ENCODE measurements around the gene TREX2. TPM values are rescaled to one million over a fixed set of nuclear protein-coding genes. Genes with fewer than 3 reads are reported as not detected.

Gene TREX2
- total and polyA plus RNA-seq, 7 experiments from 2014 or later, result 0.25 to 5.5 (median 2.8) TPM

GRCh38 chrX:153464116-153464515 lies 18.3 kb upstream of the TREX2 start:
- Histone ChIP-seq H3K4me1 (ENCODE audit: control insufficient read depth in 2 of 2, insufficient read depth in 2 of 2, low read length in 2 of 2) (no peaks in the 10 kb centered on the region), H3K27ac (ENCODE audit: low read depth, low read length) (no peak overlapping the region), H3K36me3 (ENCODE audit: control insufficient read depth in 2 of 3, insufficient read depth in 3 of 3, low read length in 3 of 3) (peaks cover 0 to 29% (median 0%) of the 10 kb centered on the region in 3 experiments), H3K27me3 (ENCODE audit: control insufficient read depth in 2 of 2, insufficient read depth in 2 of 2, low read length in 2 of 2) (no peaks in the 10 kb centered on the region), H3K4me3 (ENCODE audit: low read length) (no peak overlapping the region), H3K9me3 (ENCODE audit: control insufficient read depth in 2 of 3, low read length in 3 of 3) (no peaks in the 10 kb centered on the region)
- H3K4me1 Mint-ChIP-seq, result peaks cover 0 to 12% (median 5%) of the 10 kb centered on the region in 7 donors
- H3K4me3 Mint-ChIP-seq, result no peak overlapping the region
- ChIA-PET CTCF (no interaction called here), POLR2A (no interaction called here)
- intact Hi-C loops (cut with micrococcal nuclease), result no loop called here
- no peak overlapping the region for H3K27ac Mint-ChIP-seq
- peaks cover 0 to 8% (median 3%) of the 10 kb centered on the region in 5 donors for H3K36me3 Mint-ChIP-seq
- no peak for DNase-seq
- no peaks in the 10 kb centered on the region for H3K27me3 Mint-ChIP-seq
- H3K9me3 Mint-ChIP-seq, result no peaks in the 10 kb centered on the region
- ATAC-seq, result no peak

DNA sequence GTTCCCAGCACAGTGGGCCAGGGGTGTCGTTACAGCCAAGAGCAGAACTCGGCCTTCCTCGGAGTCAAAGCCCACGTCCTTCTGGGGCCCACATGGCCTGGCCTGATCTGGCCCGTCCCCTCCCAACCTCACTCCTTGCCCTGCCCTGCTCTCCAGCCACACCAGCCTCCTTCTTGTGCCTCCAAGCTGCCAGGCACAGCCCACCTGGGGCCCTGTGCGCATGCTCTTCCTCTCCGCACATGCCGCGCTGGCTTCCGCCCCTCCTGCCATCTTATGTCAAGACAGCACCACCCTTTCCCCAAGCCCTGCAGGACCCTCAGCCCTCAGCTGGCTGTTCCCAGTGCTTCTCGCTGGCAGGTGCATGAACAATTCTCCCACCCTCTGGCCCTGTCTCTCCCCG lies 17.7 kb upstream of the TREX2 start:
- Histone ChIP-seq H3K36me3 (ENCODE audit: control insufficient read depth in 2 of 3, insufficient read depth in 3 of 3, low read length in 3 of 3) (peaks cover 0 to 24% (median 0%) of the 10 kb centered on the region in 3 experiments), H3K27me3 (ENCODE audit: control insufficient read depth in 2 of 2, insufficient read depth in 2 of 2, low read length in 2 of 2) (no peaks in the 10 kb centered on the region), H3K4me3 (ENCODE audit: low read length) (no peak overlapping the region), H3K4me1 (ENCODE audit: control insufficient read depth in 2 of 2, insufficient read depth in 2 of 2, low read length in 2 of 2) (no peaks in the 10 kb centered on the region), H3K9me3 (ENCODE audit: control insufficient read depth in 2 of 3, low read length in 3 of 3) (no peaks in the 10 kb centered on the region), H3K27ac (ENCODE audit: low read depth, low read length) (no peak overlapping the region)
- CTCF ChIA-PET, result no interaction called here
- H3K27ac Mint-ChIP-seq, result no peak overlapping the region
- intact Hi-C loops (cut with micrococcal nuclease), result no loop called here
- no peaks in the 10 kb centered on the region for H3K9me3 Mint-ChIP-seq
- H3K36me3 Mint-ChIP-seq, result peaks cover 0 to 11% (median 4%) of the 10 kb centered on the region in 5 donors
- peaks cover 0 to 9% (median 5%) of the 10 kb centered on the region in 7 donors for H3K4me1 Mint-ChIP-seq
- POLR2A ChIA-PET, result no interaction called here
- ATAC-seq (no peak), DNase-seq (no peak)
- no peaks in the 10 kb centered on the region for H3K27me3 Mint-ChIP-seq
- H3K4me3 Mint-ChIP-seq, result peak overlapping the region in 1 of 10 donors; percentile 48

GRCh38 chrX:153463031-153463430 lies 17.2 kb upstream of the TREX2 start:
- Mint-ChIP-seq H3K9me3 (no peaks in the 10 kb centered on the region), H3K27me3 (no peaks in the 10 kb centered on the region), H3K36me3 (peaks cover 0 to 13% (median 4%) of the 10 kb centered on the region in 5 donors), H3K27ac (no peak overlapping the region), H3K4me1 (peaks cover 0 to 9% (median 5%) of the 10 kb centered on the region in 7 donors), H3K4me3 (peak overlapping the region in 1 of 10 donors; percentile 48)
- H3K27me3 ChIP-seq (ENCODE audit: control insufficient read depth in 2 of 2, insufficient read depth in 2 of 2, low read length in 2 of 2), result no peaks in the 10 kb centered on the region
- DNase-seq (no peak), ATAC-seq (no peak)
- H3K9me3 ChIP-seq (ENCODE audit: control insufficient read depth in 2 of 3, low read length in 3 of 3), result no peaks in the 10 kb centered on the region
- ChIA-PET POLR2A (no interaction called here), CTCF (interaction anchor here (1.0 kb wide), 1 partner anchor 11 kb away, joined by 3 read pairs; no protein-coding TSS in a partner anchor)
- no peak overlapping the region for H3K4me3 ChIP-seq (ENCODE audit: low read length)
- H3K4me1 ChIP-seq (ENCODE audit: control insufficient read depth in 2 of 2, insufficient read depth in 2 of 2, low read length in 2 of 2), result no peaks in the 10 kb centered on the region
- intact Hi-C loops (cut with micrococcal nuclease), result no loop called here
- H3K27ac ChIP-seq (ENCODE audit: low read depth, low read length), result no peak overlapping the region
- H3K36me3 ChIP-seq (ENCODE audit: control insufficient read depth in 2 of 3, insufficient read depth in 3 of 3, low read length in 3 of 3), result peaks cover 0 to 29% (median 0%) of the 10 kb centered on the region in 3 experiments

GRCh38 chrX:153462291-153462690 lies 16.4 kb upstream of the TREX2 start:
- Histone ChIP-seq H3K27me3 (ENCODE audit: control insufficient read depth in 2 of 2, insufficient read depth in 2 of 2, low read length in 2 of 2) (no peaks in the 10 kb centered on the region), H3K4me1 (ENCODE audit: control insufficient read depth in 2 of 2, insufficient read depth in 2 of 2, low read length in 2 of 2) (no peaks in the 10 kb centered on the region), H3K9me3 (ENCODE audit: control insufficient read depth in 2 of 3, low read length in 3 of 3) (no peaks in the 10 kb centered on the region), H3K4me3 (ENCODE audit: low read length) (no peak overlapping the region), H3K36me3 (ENCODE audit: control insufficient read depth in 2 of 3, insufficient read depth in 3 of 3, low read length in 3 of 3) (peaks cover 0 to 35% (median 0%) of the 10 kb centered on the region in 3 experiments), H3K27ac (ENCODE audit: low read depth, low read length) (no peak overlapping the region)
- ChIA-PET CTCF (interaction anchor here (0.6 to 1.8 kb wide), 3 partner anchors 12 to 1063 kb away, joined by 3 to 5 read pairs (median 3); no protein-coding TSS in a partner anchor), POLR2A (no interaction called here)
- Mint-ChIP-seq H3K4me3 (no peak overlapping the region), H3K27me3 (no peaks in the 10 kb centered on the region), H3K27ac (no peak overlapping the region), H3K4me1 (peaks cover 0 to 3% (median 2%) of the 10 kb centered on the region in 7 donors), H3K36me3 (peaks cover 0 to 13% (median 4%) of the 10 kb centered on the region in 5 donors), H3K9me3 (no peaks in the 10 kb centered on the region)
- ATAC-seq (no peak), DNase-seq (no peak)
- intact Hi-C loops (cut with micrococcal nuclease), result no loop called here

- ChIA-PET CTCF (interaction anchor here (0.7 to 1.9 kb wide), 4 partner anchors 12 to 48 kb away, joined by 3 to 9 read pairs (median 6); no protein-coding TSS in a partner anchor), POLR2A (no interaction called here)
- H3K4me1 ChIP-seq (ENCODE audit: control insufficient read depth in 2 of 2, insufficient read depth in 2 of 2, low read length in 2 of 2), result no peaks in the 10 kb centered on the region
- no peak overlapping the region for H3K27ac ChIP-seq (ENCODE audit: low read depth, low read length)
- no peaks in the 10 kb centered on the region for H3K9me3 ChIP-seq (ENCODE audit: control insufficient read depth in 2 of 3, low read length in 3 of 3)
- no peak overlapping the region for H3K4me3 Mint-ChIP-seq
- ATAC-seq, result peak; percentile 74
- peaks cover 0 to 13% (median 2%) of the 10 kb centered on the region in 5 donors for H3K36me3 Mint-ChIP-seq
- H3K4me3 ChIP-seq (ENCODE audit: low read length), result no peak overlapping the region
- peaks cover 0 to 49% (median 0%) of the 10 kb centered on the region in 3 experiments for H3K36me3 ChIP-seq (ENCODE audit: control insufficient read depth in 2 of 3, insufficient read depth in 3 of 3, low read length in 3 of 3)
- no peaks in the 10 kb centered on the region for H3K27me3 ChIP-seq (ENCODE audit: control insufficient read depth in 2 of 2, insufficient read depth in 2 of 2, low read length in 2 of 2)
- H3K4me1 Mint-ChIP-seq, result peaks cover 0 to 3% (median 0%) of the 10 kb centered on the region in 7 donors
- intact Hi-C loops (cut with micrococcal nuclease), result loop anchor here (1.0 kb wide), 2 partner anchors 9 to 46 kb away; partner anchors contain the start of gene HAUS7 (in 1 of the 2)
- DNase-seq, result peak; percentile 19 to 53 (median 35)
- peak overlapping the region in 1 of 9 donors; percentile 46 for H3K27ac Mint-ChIP-seq
- no peaks in the 10 kb centered on the region for H3K27me3 Mint-ChIP-seq
- no peaks in the 10 kb centered on the region for H3K9me3 Mint-ChIP-seq
Measured at GRCh38 chrX:153460826-153461225, 15.0 kb upstream of the TREX2 start.

DNA sequence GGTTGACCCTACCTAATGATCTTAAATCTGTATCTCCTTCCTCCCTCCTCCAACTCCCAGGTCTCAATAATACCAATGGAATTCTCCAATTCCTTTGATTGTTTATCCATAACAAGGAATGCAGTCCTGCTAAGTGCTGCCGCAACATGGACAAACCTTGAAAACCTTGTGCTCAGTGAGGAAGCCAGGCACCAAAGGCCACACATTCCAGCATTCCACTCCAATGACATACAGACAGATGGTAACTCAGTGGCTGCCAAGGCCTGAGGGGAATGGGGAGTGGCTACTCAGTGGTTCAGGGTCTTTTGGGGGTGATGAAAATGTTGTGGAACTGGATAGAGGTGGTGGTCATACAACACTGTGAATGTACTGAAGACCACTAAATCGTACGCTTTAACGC lies 14.1 kb upstream of the TREX2 start:
- ChIA-PET CTCF (interaction anchor here (0.8 to 1.9 kb wide), 2 partner anchors 47 kb away, joined by 3 to 9 read pairs; no protein-coding TSS in a partner anchor), POLR2A (no interaction called here)
- Histone ChIP-seq H3K9me3 (ENCODE audit: control insufficient read depth in 2 of 3, low read length in 3 of 3) (no peaks in the 10 kb centered on the region), H3K27ac (ENCODE audit: low read depth, low read length) (no peak overlapping the region), H3K27me3 (ENCODE audit: control insufficient read depth in 2 of 2, insufficient read depth in 2 of 2, low read length in 2 of 2) (no peaks in the 10 kb centered on the region), H3K36me3 (ENCODE audit: control insufficient read depth in 2 of 3, insufficient read depth in 3 of 3, low read length in 3 of 3) (peaks cover 0 to 58% (median 0%) of the 10 kb centered on the region in 3 experiments), H3K4me3 (ENCODE audit: low read length) (no peak overlapping the region), H3K4me1 (ENCODE audit: control insufficient read depth in 2 of 2, insufficient read depth in 2 of 2, low read length in 2 of 2) (no peaks in the 10 kb centered on the region)
- H3K9me3 Mint-ChIP-seq, result no peaks in the 10 kb centered on the region
- no peaks in the 10 kb centered on the region for H3K27me3 Mint-ChIP-seq
- intact Hi-C loops (cut with micrococcal nuclease), result no loop called here
- H3K4me3 Mint-ChIP-seq, result no peak overlapping the region
- no peak overlapping the region for H3K27ac Mint-ChIP-seq
- DNase-seq (no peak), ATAC-seq (no peak)
- H3K4me1 Mint-ChIP-seq, result peaks cover 0 to 3% (median 0%) of the 10 kb centered on the region in 7 donors
- H3K36me3 Mint-ChIP-seq, result peaks cover 0 to 13% (median 2%) of the 10 kb centered on the region in 5 donors

- Mint-ChIP-seq H3K9me3 (no peaks in the 10 kb centered on the region), H3K4me1 (peaks cover 0 to 3% (median 0%) of the 10 kb centered on the region in 7 donors), H3K27ac (no peak overlapping the region), H3K4me3 (no peak overlapping the region), H3K27me3 (no peaks in the 10 kb centered on the region), H3K36me3 (peaks cover 0 to 9% (median 2%) of the 10 kb centered on the region in 5 donors)
- ChIA-PET POLR2A (no interaction called here), CTCF (interaction anchor here (1.3 kb wide), 1 partner anchor 49 kb away, joined by 3 read pairs; no protein-coding TSS in a partner anchor)
- no peak for DNase-seq
- no peak for ATAC-seq
- H3K27ac ChIP-seq (ENCODE audit: low read depth, low read length), result no peak overlapping the region
- H3K4me3 ChIP-seq (ENCODE audit: low read length), result no peak overlapping the region
- H3K9me3 ChIP-seq (ENCODE audit: control insufficient read depth in 2 of 3, low read length in 3 of 3), result no peaks in the 10 kb centered on the region
- H3K27me3 ChIP-seq (ENCODE audit: control insufficient read depth in 2 of 2, insufficient read depth in 2 of 2, low read length in 2 of 2), result no peaks in the 10 kb centered on the region
- peaks cover 0 to 48% (median 0%) of the 10 kb centered on the region in 3 experiments for H3K36me3 ChIP-seq (ENCODE audit: control insufficient read depth in 2 of 3, insufficient read depth in 3 of 3, low read length in 3 of 3)
- no peaks in the 10 kb centered on the region for H3K4me1 ChIP-seq (ENCODE audit: control insufficient read depth in 2 of 2, insufficient read depth in 2 of 2, low read length in 2 of 2)
- intact Hi-C loops (cut with micrococcal nuclease), result no loop called here
Measured at GRCh38 chrX:153458476-153458875, 12.6 kb upstream of the TREX2 start.

All from naive thymus-derived CD4-positive, alpha-beta T cell (primary cell).